SH-SY5Y (cell line): ENCODE results near the gene BLNK.

Source experiments
- GATA2 ChIP-seq: IDR thresholded peaks from 2 replicates; pipeline ENCODE4 v1.6.1; 2011; ENCODE audit warnings: mild to moderate bottlenecking, low read depth, low read length
- GATA3 ChIP-seq: IDR thresholded peaks from 2 replicates; pipeline ENCODE4 v1.6.1; 2011; ENCODE audit warnings: low read depth, mild to moderate bottlenecking, low read length, moderate library complexity

DNA sequence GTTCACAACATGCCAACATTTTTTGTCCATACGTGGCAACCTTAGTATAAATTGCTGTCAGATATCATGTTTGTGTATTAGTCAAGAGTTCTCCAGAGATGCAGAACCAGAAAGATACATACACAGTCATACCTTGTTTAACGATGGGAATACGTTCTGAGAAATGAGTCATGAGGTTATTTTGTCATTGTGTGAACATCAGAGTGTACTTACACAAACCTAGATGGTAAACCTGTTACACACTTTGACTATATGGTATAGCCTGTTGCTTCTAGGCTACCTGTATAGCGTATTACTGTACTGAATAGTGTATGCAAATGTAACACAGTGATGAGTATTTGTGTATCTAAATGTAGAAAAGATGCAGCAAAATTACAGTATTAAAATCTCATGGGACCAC, 118.9 kb downstream of the BLNK start:
- no peak for TF ChIP-seq GATA3
- TF ChIP-seq GATA2 = no peak
